ENCODE results near the gene PIGX. TPM values are rescaled to one million over a fixed set of nuclear protein-coding genes. Genes with fewer than 3 reads are reported as not detected.
"Not testable (repeated sequence)": the region's sequence is repeated elsewhere in the genome, so short reads cannot be mapped to it uniquely, and the experiment has no call there.

The PIGX gene
- total RNA-seq, 2 donors from 2014 or later, result 19.5 to 23.3 TPM

DNA sequence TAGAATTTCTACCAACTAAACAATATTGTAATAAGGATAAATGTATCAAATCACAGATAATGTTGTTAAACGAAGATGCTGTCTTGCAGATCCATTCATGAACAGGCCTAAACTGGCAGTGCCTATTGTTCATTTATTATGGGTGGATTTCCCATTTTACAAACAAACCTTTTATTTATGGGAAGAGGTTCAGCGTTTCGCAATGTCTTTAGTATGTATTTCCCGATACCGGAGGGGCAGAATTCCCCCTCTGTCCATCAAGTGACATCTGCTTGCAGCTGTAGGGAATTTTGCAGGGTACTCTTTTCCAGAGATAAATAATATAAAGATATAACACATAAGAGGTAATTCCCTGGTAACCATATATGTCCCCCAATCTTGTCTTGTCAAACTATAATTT is 5.8 kb upstream of the PIGX start:
- TF ChIP-seq, protein P1, sequence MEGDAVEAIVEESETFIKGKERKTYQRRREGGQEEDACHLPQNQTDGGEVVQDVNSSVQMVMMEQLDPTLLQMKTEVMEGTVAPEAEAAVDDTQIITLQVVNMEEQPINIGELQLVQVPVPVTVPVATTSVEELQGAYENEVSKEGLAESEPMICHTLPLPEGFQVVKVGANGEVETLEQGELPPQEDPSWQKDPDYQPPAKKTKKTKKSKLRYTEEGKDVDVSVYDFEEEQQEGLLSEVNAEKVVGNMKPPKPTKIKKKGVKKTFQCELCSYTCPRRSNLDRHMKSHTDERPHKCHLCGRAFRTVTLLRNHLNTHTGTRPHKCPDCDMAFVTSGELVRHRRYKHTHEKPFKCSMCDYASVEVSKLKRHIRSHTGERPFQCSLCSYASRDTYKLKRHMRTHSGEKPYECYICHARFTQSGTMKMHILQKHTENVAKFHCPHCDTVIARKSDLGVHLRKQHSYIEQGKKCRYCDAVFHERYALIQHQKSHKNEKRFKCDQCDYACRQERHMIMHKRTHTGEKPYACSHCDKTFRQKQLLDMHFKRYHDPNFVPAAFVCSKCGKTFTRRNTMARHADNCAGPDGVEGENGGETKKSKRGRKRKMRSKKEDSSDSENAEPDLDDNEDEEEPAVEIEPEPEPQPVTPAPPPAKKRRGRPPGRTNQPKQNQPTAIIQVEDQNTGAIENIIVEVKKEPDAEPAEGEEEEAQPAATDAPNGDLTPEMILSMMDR (IDR thresholded peaks at IDR 0.05), result no peak
- intact Hi-C loops (cut with DNase I), result no loop called here
- H3K4me1 ChIP-seq, result no peaks in the 10 kb centered on the region
- DNase-seq, result no peak
- no peaks in the 10 kb centered on the region for H3K36me3 ChIP-seq
- H3K9me3 ChIP-seq, result no peaks in the 10 kb centered on the region
- H3K9ac ChIP-seq (ENCODE audit: low read depth in 2 of 2, low read length in 2 of 2), result no peak overlapping the region
- H3K27me3 ChIP-seq, result no peaks in the 10 kb centered on the region
- H3K27ac ChIP-seq, result no peak overlapping the region
- no peak overlapping the region for H3K4me3 ChIP-seq

DNA sequence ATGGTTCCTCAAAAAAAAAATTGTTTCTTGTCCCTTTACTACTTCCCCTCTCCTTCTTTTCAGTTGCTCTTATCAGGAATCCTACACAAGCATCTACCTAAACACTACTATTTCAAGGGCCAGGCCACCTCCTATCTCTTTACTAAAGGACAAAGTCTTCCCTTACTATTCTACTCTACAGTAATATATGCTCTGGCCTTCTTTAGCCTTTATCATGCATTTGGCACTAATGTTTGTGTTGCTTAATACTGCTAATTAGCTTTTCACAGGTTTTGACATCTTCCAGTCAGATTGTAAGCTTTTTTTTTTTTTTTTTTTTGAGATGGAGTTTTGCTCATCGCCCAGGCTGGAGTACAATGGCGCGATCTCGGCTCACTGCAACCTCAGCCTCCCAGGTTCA is 5.4 kb upstream of the PIGX start:
- H3K27ac ChIP-seq, result no peak overlapping the region
- no peaks in the 10 kb centered on the region for H3K9me3 ChIP-seq
- DNase-seq, result no peak
- TF ChIP-seq, protein P1 (IDR thresholded peaks at IDR 0.05), result no peak
- H3K36me3 ChIP-seq, result no peaks in the 10 kb centered on the region
- no peaks in the 10 kb centered on the region for H3K4me1 ChIP-seq
- no peak overlapping the region for H3K4me3 ChIP-seq
- no peaks in the 10 kb centered on the region for H3K27me3 ChIP-seq
- intact Hi-C loops (cut with DNase I), result no loop called here
- H3K9ac ChIP-seq (ENCODE audit: low read depth in 2 of 2, low read length in 2 of 2), result no peak overlapping the region

DNA sequence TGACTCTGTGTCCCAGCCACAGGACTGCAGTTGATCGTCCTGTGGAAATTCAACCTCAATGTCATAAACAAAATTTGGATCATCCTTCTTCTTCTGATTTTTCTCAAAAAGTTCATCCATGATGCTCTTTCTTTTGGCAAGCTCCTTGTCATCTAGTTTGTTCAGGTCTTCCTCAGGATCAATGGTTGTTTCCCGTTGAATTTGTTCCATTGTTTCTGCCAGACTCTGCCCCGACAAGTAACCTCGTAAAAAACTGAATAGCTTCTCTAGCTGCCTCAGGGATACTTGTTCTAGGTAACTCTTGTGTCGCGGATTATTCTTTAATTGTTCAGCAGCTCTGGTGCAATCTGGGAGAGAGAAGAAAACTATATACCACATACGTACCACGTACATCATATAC is 4.6 kb upstream of the PIGX start:
- intact Hi-C loops (cut with DNase I), result no loop called here
- H3K36me3 ChIP-seq, result no peaks in the 10 kb centered on the region
- TF ChIP-seq, protein P1 (IDR thresholded peaks at IDR 0.05), result no peak
- H3K4me1 ChIP-seq, result no peaks in the 10 kb centered on the region
- H3K27me3 ChIP-seq, result no peaks in the 10 kb centered on the region
- H3K27ac ChIP-seq, result no peak overlapping the region
- DNase-seq, result no peak
- no peak overlapping the region for H3K4me3 ChIP-seq
- H3K9ac ChIP-seq (ENCODE audit: low read depth in 2 of 2, low read length in 2 of 2), result no peak overlapping the region
- H3K9me3 ChIP-seq, result no peaks in the 10 kb centered on the region

DNA sequence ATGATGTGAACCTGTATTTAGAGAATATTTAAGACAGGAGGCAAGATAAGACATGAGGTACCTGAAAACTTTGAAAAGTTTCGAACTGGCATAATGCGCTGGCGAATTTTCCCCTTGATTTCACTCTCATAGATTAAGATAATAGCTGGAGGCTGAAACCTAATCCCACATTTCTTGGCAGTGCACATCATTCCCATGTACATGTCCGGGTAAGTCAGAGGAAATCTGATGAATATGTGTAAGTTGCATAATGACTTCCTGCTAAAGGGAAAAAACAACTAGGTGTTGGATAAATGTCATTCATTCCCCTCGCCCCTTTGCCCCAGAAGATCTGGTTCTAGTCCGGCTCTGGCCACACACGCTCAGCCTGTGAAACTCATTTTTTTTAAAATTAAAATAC is 3.7 kb upstream of the PIGX start:
- H3K36me3 ChIP-seq, result no peaks in the 10 kb centered on the region
- H3K27me3 ChIP-seq, result no peaks in the 10 kb centered on the region
- H3K9me3 ChIP-seq, result no peaks in the 10 kb centered on the region
- H3K9ac ChIP-seq (ENCODE audit: low read depth in 2 of 2, low read length in 2 of 2), result no peak overlapping the region
- H3K4me3 ChIP-seq, result no peak overlapping the region
- peaks cover 2% of the 10 kb centered on the region for H3K4me1 ChIP-seq
- TF ChIP-seq, protein P1 (IDR thresholded peaks at IDR 0.05), result no peak
- no peak for DNase-seq
- intact Hi-C loops (cut with DNase I), result no loop called here
- H3K27ac ChIP-seq, result no peak overlapping the region

DNA sequence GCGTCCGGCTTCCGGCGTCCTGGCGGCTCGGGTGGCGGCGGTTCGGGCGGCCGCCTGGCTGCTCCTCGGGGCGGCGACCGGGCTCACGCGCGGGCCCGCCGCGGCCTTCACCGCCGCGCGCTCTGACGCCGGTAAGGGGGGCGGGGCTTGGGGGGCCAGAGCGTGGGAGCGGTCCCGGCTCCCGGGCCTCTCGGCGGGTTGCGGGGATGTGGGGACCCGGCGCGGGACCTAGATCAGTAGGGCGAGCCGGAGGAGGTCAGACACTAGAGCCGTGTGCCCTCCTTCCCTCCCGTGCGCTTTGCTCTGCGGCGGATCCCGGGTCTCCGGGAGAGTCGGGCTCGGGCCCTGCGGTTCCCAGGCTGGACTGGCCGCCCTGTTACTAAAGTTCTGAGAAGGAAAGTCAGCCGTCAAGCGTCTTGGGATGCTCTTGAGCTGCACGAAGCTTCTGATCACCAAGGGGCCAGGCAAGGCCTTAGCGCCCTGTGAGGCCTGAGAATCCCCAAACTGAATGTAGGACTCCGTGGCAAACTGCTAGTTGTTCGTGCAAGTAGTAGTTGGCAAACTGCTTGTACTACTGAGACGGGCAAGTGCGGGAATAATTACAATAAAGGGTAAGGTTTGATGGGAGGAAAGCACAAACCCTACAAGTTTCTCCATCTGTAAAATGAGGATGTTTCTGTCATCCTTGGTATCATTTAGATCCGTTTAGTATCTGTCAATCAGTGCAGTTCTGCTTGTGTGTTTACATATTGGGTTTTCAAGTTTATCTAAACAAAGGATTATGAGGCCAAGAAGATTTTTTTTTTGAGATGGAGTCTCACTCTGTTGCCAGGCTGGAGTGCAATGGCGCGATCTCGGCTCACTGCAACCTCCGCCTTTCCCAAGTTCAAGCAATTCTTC is 587 bp downstream of the PIGX start:
- Histone ChIP-seq H3K9me3 (no peaks in the 10 kb centered on the region), H3K4me3 (peak overlapping the region; percentile 77), H3K27me3 (no peaks in the 10 kb centered on the region), H3K4me1 (peaks cover 3% of the 10 kb centered on the region), H3K27ac (peak overlapping the region; percentile 89), H3K9ac (ENCODE audit: low read depth in 2 of 2, low read length in 2 of 2) (peak overlapping the region; percentile 80 to 91), H3K36me3 (no peaks in the 10 kb centered on the region)
- TF ChIP-seq, protein P1 (IDR thresholded peaks at IDR 0.05), result no peak
- intact Hi-C loops (cut with DNase I), result no loop called here
- DNase-seq, result peak; percentile 70

DNA sequence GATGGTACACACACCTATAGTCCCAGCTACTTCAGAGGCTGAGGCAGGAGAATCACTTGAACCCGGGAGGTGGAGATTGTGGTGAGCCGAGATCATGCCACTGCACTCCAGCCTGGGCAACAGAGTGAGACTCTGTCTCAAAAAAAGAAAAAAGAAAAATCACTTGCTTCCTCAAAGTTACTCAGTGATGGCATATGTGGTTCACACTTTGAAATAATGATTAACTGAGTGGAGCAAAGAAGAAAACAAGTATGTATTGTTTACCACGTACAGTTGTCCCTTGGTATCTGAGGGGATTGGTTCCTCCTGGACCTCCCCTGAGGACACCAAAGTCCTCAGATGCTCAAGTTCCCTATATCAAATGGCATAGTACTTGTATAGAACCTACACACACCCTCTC is 5.0 kb downstream of the PIGX start:
- intact Hi-C loops (cut with DNase I); DNase-seq; H3K9me3 ChIP-seq; H3K27me3 ChIP-seq; H3K9ac ChIP-seq (ENCODE audit: low read depth in 2 of 2, low read length in 2 of 2); H3K4me3 ChIP-seq; H3K4me1 ChIP-seq; H3K36me3 ChIP-seq; H3K27ac ChIP-seq: not testable (repeated sequence)

Measured in colonic mucosa (tissue), 4 donors.